ENCODE results near the gene SUFU. TPM values are rescaled to one million over a fixed set of nuclear protein-coding genes. Genes with fewer than 3 reads are reported as not detected.

The SUFU gene
- total and polyA plus RNA-seq, 2 of the 13 experiments (the other 11 are each of a cell fraction or from before 2014, with no cell fraction given) = 2.9 to 5.5 TPM

DNA sequence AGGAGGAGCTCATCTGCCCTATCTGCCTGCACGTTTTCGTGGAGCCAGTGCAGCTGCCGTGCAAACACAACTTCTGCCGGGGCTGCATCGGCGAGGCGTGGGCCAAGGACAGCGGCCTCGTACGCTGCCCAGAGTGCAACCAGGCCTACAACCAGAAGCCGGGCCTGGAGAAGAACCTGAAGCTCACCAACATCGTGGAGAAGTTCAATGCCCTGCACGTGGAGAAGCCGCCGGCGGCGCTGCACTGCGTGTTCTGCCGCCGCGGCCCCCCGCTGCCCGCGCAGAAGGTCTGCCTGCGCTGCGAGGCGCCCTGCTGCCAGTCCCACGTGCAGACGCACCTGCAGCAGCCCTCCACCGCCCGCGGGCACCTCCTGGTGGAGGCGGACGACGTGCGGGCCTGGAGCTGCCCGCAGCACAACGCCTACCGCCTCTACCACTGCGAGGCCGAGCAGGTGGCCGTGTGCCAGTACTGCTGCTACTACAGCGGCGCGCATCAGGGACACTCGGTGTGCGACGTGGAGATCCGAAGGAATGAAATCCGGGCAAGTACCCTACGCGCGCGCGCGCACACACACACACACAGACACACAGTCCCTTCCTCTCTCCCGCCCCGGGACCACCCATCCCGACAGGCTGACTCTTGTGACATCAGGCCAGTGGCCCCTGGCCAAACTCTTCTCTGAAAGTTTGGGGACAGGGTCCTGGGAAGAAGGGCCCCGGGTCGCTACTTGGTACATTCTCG is 141.0 kb downstream of the SUFU start (continued):
- TF ChIP-seq, protein P1, sequence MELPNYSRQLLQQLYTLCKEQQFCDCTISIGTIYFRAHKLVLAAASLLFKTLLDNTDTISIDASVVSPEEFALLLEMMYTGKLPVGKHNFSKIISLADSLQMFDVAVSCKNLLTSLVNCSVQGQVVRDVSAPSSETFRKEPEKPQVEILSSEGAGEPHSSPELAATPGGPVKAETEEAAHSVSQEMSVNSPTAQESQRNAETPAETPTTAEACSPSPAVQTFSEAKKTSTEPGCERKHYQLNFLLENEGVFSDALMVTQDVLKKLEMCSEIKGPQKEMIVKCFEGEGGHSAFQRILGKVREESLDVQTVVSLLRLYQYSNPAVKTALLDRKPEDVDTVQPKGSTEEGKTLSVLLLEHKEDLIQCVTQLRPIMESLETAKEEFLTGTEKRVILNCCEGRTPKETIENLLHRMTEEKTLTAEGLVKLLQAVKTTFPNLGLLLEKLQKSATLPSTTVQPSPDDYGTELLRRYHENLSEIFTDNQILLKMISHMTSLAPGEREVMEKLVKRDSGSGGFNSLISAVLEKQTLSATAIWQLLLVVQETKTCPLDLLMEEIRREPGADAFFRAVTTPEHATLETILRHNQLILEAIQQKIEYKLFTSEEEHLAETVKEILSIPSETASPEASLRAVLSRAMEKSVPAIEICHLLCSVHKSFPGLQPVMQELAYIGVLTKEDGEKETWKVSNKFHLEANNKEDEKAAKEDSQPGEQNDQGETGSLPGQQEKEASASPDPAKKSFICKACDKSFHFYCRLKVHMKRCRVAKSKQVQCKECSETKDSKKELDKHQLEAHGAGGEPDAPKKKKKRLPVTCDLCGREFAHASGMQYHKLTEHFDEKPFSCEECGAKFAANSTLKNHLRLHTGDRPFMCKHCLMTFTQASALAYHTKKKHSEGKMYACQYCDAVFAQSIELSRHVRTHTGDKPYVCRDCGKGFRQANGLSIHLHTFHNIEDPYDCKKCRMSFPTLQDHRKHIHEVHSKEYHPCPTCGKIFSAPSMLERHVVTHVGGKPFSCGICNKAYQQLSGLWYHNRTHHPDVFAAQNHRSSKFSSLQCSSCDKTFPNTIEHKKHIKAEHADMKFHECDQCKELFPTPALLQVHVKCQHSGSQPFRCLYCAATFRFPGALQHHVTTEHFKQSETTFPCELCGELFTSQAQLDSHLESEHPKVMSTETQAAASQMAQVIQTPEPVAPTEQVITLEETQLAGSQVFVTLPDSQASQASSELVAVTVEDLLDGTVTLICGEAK (IDR thresholded peaks at IDR 0.05) = no peak
- TF ChIP-seq, protein P1 (CRISPR knock-in tag; IDR thresholded peaks at IDR 0.05) = no peak
- TF ChIP-seq ZNF431 (CRISPR knock-in tag; IDR thresholded peaks at IDR 0.05; ENCODE audit: borderline replicate concordance, low read depth) = peak; percentile 53; the same call in 1 of the 2 replicates
- 0 out of 2 replicates have a peak, but pooled peaks have one; percentile 71 for TF ChIP-seq ZNF672 (CRISPR knock-in tag; IDR thresholded peaks at IDR 0.05)
- TF ChIP-seq NAIF1 (CRISPR knock-in tag; IDR thresholded peaks at IDR 0.05; ENCODE audit: borderline replicate concordance) = peak; percentile 54; the same call in 1 of the 2 replicates
- TF ChIP-seq, protein P2, sequence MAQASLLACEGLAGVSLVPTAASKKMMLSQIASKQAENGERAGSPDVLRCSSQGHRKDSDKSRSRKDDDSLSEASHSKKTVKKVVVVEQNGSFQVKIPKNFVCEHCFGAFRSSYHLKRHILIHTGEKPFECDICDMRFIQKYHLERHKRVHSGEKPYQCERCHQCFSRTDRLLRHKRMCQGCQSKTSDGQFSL (CRISPR knock-in tag; IDR thresholded peaks at IDR 0.05) = peak; percentile 31; the same call in 1 of the 2 replicates
- no peak; the same call in 1 of the 2 replicates for TF ChIP-seq ZNF143 (CRISPR knock-in tag; IDR thresholded peaks at IDR 0.05)
- TF ChIP-seq, protein P3, sequence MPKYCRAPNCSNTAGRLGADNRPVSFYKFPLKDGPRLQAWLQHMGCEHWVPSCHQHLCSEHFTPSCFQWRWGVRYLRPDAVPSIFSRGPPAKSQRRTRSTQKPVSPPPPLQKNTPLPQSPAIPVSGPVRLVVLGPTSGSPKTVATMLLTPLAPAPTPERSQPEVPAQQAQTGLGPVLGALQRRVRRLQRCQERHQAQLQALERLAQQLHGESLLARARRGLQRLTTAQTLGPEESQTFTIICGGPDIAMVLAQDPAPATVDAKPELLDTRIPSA (CRISPR knock-in tag; IDR thresholded peaks at IDR 0.05; ENCODE audit: borderline replicate concordance) = peak; percentile 92
- TF ChIP-seq TGIF2 (CRISPR knock-in tag; IDR thresholded peaks at IDR 0.05) = peak; percentile 95
- TF ChIP-seq NFE2L1 (CRISPR knock-in tag; IDR thresholded peaks at IDR 0.05; ENCODE audit: borderline replicate concordance) = 0 out of 2 replicates have a peak, but pooled peaks have one; percentile 33
- TF ChIP-seq SOX5 (CRISPR knock-in tag; IDR thresholded peaks at IDR 0.05; ENCODE audit: borderline replicate concordance) = peak; percentile 62; the same call in 1 of the 2 replicates
- TF ChIP-seq ZNF749 (CRISPR knock-in tag; IDR thresholded peaks at IDR 0.05; ENCODE audit: borderline replicate concordance) = peak; percentile 94; the same call in 1 of the 2 replicates
- peak; percentile 84; the same call in 1 of the 2 replicates for TF ChIP-seq ZNF160 (CRISPR knock-in tag; IDR thresholded peaks at IDR 0.05)

All from HepG2 (cell line).